HepG2 (cell line): ENCODE results near the gene APC2. TPM values are rescaled to one million over a fixed set of nuclear protein-coding genes. Genes with fewer than 3 reads are reported as not detected.

Source experiments
- ATAC-seq: fragments of 200-7000 bp; cut with Tn5 transposase; 3 replicates; pipeline ENCODE4 v1.9.1; 2020; ENCODE audit warnings: mild to moderate bottlenecking, moderate library complexity
- BruUV-seq: library from RNA; stranded (reverse); fragments of 400-500 nt; replicated peaks from 2 replicates; lab custom pipeline; 2021; lab: Mats Ljungman, UMichigan
- CTCF ChIA-PET: fragments of 300-600 bp; formaldehyde crosslinking; extraction: SDS; loops from one replicate; lab custom pipeline; 2021; ENCODE audit warnings: low total read pairs, inconsistent platforms, low intra/inter-chr PET ratio; lab: Yijun Ruan, JAX
- POLR2A ChIA-PET: fragments of 350-600 bp; sonication (Branson Sonifier 250); formaldehyde crosslinking; loops from one replicate; lab custom pipeline; 2020; ENCODE audit warnings: antibody characterized with exemption, inconsistent platforms; lab: Yijun Ruan, JAX
- DNase-seq: peaks from one replicate; pipeline ENCODE4 v3.0.0-alpha.2; 2015; ENCODE audit warnings: low spot score
- FAIRE-seq: peaks from 3 replicates; lab custom pipeline; 2011; peaks lifted over from hg19 to GRCh38; lab: Jason Lieb, UNC
- H2AFZ ChIP-seq: one replicate; pipeline ENCODE4 v1.6.1; 2011; ENCODE audit warnings: low read length, inconsistent platforms
- H3K27ac ChIP-seq: fragments of 300-600 bp; 3 replicates; pipeline ENCODE4 v1.8.0; 2011; ENCODE audit warnings: mixed run types, mild to moderate bottlenecking, mixed read lengths, low read length, inconsistent platforms; ENCODE audit not compliant: insufficient read depth; ENCODE audit errors: extremely low read length
- H3K27me3 ChIP-seq, 2 experiments: fragments of 200-600 bp in 1 of 2; 2 replicates in 1 of 2; 3 replicates in 1 of 2; pipeline versions ENCODE4 v1.6.0 to v1.8.0; 2011; ENCODE audit warnings: low read length in 2 of 2, mild to moderate bottlenecking in 2 of 2, moderate library complexity in 2 of 2, inconsistent platforms in 1 of 2; ENCODE audit not compliant: insufficient read depth in 2 of 2, control insufficient read depth in 1 of 2
- H3K36me3 ChIP-seq, 2 experiments: fragments of 200-600 bp in 1 of 2; replicated peaks in 1 of 2; 2 replicates in 1 of 2; 3 replicates in 1 of 2; pipeline versions ENCODE4 v1.5.1 to v1.8.0; 2011; ENCODE audit warnings: low read length in 2 of 2, inconsistent platforms in 1 of 2; ENCODE audit not compliant: insufficient read depth in 2 of 2, control insufficient read depth in 1 of 2
- H3K4me1 ChIP-seq: 2 replicates; pipeline ENCODE4 v1.5.1; 2012; ENCODE audit warnings: low read length, inconsistent platforms; ENCODE audit not compliant: insufficient read depth
- H3K4me2 ChIP-seq: 2 replicates; pipeline ENCODE4 v1.6.0; 2011; ENCODE audit warnings: low read depth, low read length, inconsistent platforms
- H3K4me3 ChIP-seq, 3 experiments: fragments of 200-600 bp in 1 of 3; sonication (generic), shearing (Covaris generic) in 1 of 3; replicated peaks in 1 of 3; 2 replicates each; pipeline ENCODE4 v1.5.1; 2011 to 2016; ENCODE audit warnings: low read length in 3 of 3, inconsistent platforms in 2 of 3, low read depth in 2 of 3, mild to moderate bottlenecking in 2 of 3, control low read depth in 1 of 3, mixed read lengths in 1 of 3; ENCODE audit not compliant: insufficient read depth in 1 of 3
- H3K79me2 ChIP-seq: one replicate; pipeline ENCODE4 v1.6.1; 2011; ENCODE audit warnings: low read length, inconsistent platforms; ENCODE audit not compliant: insufficient read depth
- H3K9ac ChIP-seq: 2 replicates; pipeline ENCODE4 v1.6.0; 2011; ENCODE audit warnings: mild to moderate bottlenecking, low read depth, low read length, inconsistent platforms; ENCODE audit not compliant: insufficient read depth
- H3K9me3 ChIP-seq: 2 replicates; pipeline ENCODE4 v1.5.1; 2012; ENCODE audit warnings: mild to moderate bottlenecking, low read length
- H4K20me1 ChIP-seq: 2 replicates; pipeline ENCODE4 v1.6.0; 2011; ENCODE audit warnings: inconsistent platforms, mild to moderate bottlenecking, low read length, moderate library complexity; ENCODE audit not compliant: insufficient read depth
- HNF4G ChIP-seq, 2 experiments: sonication (generic) in 1 of 2; formaldehyde crosslinking in 1 of 2; IDR thresholded peaks; 2 replicates each; pipeline versions ENCODE4 v1.4.0 to v1.6.1; 2011 to 2020; ENCODE audit warnings: borderline replicate concordance in 2 of 2, low read depth in 2 of 2, mild to moderate bottlenecking in 2 of 2, low read length in 1 of 2, missing genetic modification reagents in 1 of 2, moderate library complexity in 1 of 2
- MYC ChIP-seq: sonication (generic); formaldehyde crosslinking; IDR thresholded peaks from 2 replicates; pipeline ENCODE4 v1.9.0; 2021; ENCODE audit warnings: missing genetic modification reagents, borderline replicate concordance
- WGBS: methylation state at CpG from one replicate; pipeline ENCODE4 v1.1.6; 2017; ENCODE audit warnings: low lambda C conversion rate; 5-methylcytosine and 5-hydroxymethylcytosine counted together
- in situ Hi-C: cut with HindIII; loops from 2 replicates; pipeline ENCODE4 v1.10.0; 2017; ENCODE audit warnings: low pct_unique_long_range_greater_than_20kb; ENCODE audit not compliant: extremely low pct_ligation_motif_present
- intact Hi-C: fragments of 100-400 bp; cut with micrococcal nuclease; formaldehyde crosslinking; loops from one replicate; pipeline ENCODE4 v1.10.0; 2022; ENCODE audit not compliant: unreplicated experiment
- polyA plus RNA-seq, 8 experiments: library from polyadenylated mRNA; depleted of rRNA in 3 of 8; stranded (reverse) in 7 of 8; unstranded in 1 of 8; fragments of >200 nt; fragmentation: Illumina TruSeq in 4 of 8; extraction: Trizol in 4 of 8; gene quantifications; 2 replicates each; pipeline versions ENCODE4 v1.2.1 to v1.2.3, GENCODE V29; 2011 to 2016; ENCODE audit warnings: low read depth in 4 of 8, missing spikeins in 1 of 8, mixed read lengths in 1 of 8; ENCODE audit not compliant: insufficient read depth in 1 of 8
- total RNA-seq, 5 experiments: library from RNA; depleted of rRNA; stranded (reverse); fragments of >200 nt; fragmentation: Illumina TruSeq; extraction: Trizol; gene quantifications; 2 replicates each; pipeline ENCODE4 v1.2.3, GENCODE V29; 2016; ENCODE audit warnings: low read depth in 1 of 5
- TF ChIP-seq, protein P1 (sequence below): sonication (generic); formaldehyde crosslinking; IDR thresholded peaks from 2 replicates; pipeline ENCODE4 v1.5.1; 2020; ENCODE audit warnings: mild to moderate bottlenecking, missing genetic modification reagents, moderate library complexity
- TF ChIP-seq, protein P2 (sequence below): sonication (generic); formaldehyde crosslinking; IDR thresholded peaks from 2 replicates; pipeline ENCODE4 v1.4.0; 2020; ENCODE audit warnings: missing genetic modification reagents
- TF ChIP-seq, protein P3 (sequence below): sonication (generic); formaldehyde crosslinking; IDR thresholded peaks from 2 replicates; pipeline ENCODE4 v1.4.0; 2020; ENCODE audit warnings: missing genetic modification reagents

Gene APC2
- total and polyA plus RNA-seq, 2 of the 13 experiments (the other 11 are each of a cell fraction or from before 2014, with no cell fraction given): 0.08 to 0.22 TPM

DNA sequence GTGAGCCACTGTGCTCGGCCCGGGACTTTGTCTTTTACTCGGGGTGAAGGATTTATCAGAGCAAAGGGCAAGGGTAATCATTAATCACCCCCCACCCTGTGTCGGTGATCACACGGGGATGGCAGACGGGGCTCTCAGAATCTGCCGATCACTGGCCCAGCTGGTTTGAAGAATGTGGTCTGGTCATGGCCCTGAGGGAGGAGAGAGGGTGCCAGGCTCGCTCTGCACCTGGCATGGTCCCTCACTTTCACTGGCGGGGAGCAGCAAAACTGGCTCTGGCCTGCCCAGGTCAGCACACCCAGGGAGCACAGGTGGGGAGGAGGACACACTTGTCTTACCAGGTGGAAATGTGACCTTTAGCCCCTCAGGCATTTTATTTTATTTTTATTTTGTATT is 51.3 kb downstream of the APC2 start:
- WGBS: 0% methylated on average over 1 of the region's 9 CpGs
- H3K27ac ChIP-seq: no peak overlapping the region
- no TSS peak for BruUV-seq
- TF ChIP-seq HNF4G (IDR thresholded peaks at IDR 0.05; ENCODE audit: borderline replicate concordance, low read depth, low read length) (peak; percentile 40; the same call in 1 of the 2 replicates), HNF4G (CRISPR knock-in tag; IDR thresholded peaks at IDR 0.05; ENCODE audit: borderline replicate concordance, low read depth) (no peak), MYC (CRISPR knock-in tag) (no peak)
- TF ChIP-seq, protein P1, sequence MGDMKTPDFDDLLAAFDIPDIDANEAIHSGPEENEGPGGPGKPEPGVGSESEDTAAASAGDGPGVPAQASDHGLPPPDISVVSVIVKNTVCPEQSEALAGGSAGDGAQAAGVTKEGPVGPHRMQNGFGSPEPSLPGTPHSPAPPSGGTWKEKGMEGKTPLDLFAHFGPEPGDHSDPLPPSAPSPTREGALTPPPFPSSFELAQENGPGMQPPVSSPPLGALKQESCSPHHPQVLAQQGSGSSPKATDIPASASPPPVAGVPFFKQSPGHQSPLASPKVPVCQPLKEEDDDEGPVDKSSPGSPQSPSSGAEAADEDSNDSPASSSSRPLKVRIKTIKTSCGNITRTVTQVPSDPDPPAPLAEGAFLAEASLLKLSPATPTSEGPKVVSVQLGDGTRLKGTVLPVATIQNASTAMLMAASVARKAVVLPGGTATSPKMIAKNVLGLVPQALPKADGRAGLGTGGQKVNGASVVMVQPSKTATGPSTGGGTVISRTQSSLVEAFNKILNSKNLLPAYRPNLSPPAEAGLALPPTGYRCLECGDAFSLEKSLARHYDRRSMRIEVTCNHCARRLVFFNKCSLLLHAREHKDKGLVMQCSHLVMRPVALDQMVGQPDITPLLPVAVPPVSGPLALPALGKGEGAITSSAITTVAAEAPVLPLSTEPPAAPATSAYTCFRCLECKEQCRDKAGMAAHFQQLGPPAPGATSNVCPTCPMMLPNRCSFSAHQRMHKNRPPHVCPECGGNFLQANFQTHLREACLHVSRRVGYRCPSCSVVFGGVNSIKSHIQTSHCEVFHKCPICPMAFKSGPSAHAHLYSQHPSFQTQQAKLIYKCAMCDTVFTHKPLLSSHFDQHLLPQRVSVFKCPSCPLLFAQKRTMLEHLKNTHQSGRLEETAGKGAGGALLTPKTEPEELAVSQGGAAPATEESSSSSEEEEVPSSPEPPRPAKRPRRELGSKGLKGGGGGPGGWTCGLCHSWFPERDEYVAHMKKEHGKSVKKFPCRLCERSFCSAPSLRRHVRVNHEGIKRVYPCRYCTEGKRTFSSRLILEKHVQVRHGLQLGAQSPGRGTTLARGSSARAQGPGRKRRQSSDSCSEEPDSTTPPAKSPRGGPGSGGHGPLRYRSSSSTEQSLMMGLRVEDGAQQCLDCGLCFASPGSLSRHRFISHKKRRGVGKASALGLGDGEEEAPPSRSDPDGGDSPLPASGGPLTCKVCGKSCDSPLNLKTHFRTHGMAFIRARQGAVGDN (CRISPR knock-in tag): peak; percentile 26; the same call in 1 of the 2 replicates
- TF ChIP-seq, protein P2, sequence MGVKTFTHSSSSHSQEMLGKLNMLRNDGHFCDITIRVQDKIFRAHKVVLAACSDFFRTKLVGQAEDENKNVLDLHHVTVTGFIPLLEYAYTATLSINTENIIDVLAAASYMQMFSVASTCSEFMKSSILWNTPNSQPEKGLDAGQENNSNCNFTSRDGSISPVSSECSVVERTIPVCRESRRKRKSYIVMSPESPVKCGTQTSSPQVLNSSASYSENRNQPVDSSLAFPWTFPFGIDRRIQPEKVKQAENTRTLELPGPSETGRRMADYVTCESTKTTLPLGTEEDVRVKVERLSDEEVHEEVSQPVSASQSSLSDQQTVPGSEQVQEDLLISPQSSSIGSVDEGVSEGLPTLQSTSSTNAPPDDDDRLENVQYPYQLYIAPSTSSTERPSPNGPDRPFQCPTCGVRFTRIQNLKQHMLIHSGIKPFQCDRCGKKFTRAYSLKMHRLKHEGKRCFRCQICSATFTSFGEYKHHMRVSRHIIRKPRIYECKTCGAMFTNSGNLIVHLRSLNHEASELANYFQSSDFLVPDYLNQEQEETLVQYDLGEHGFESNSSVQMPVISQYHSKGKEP (CRISPR knock-in tag): no peak
- TF ChIP-seq, protein P3, sequence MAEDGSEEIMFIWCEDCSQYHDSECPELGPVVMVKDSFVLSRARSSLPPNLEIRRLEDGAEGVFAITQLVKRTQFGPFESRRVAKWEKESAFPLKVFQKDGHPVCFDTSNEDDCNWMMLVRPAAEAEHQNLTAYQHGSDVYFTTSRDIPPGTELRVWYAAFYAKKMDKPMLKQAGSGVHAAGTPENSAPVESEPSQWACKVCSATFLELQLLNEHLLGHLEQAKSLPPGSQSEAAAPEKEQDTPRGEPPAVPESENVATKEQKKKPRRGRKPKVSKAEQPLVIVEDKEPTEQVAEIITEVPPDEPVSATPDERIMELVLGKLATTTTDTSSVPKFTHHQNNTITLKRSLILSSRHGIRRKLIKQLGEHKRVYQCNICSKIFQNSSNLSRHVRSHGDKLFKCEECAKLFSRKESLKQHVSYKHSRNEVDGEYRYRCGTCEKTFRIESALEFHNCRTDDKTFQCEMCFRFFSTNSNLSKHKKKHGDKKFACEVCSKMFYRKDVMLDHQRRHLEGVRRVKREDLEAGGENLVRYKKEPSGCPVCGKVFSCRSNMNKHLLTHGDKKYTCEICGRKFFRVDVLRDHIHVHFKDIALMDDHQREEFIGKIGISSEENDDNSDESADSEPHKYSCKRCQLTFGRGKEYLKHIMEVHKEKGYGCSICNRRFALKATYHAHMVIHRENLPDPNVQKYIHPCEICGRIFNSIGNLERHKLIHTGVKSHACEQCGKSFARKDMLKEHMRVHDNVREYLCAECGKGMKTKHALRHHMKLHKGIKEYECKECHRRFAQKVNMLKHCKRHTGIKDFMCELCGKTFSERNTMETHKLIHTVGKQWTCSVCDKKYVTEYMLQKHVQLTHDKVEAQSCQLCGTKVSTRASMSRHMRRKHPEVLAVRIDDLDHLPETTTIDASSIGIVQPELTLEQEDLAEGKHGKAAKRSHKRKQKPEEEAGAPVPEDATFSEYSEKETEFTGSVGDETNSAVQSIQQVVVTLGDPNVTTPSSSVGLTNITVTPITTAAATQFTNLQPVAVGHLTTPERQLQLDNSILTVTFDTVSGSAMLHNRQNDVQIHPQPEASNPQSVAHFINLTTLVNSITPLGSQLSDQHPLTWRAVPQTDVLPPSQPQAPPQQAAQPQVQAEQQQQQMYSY (CRISPR knock-in tag): no peak

More for the DNA sequence above, 51.3 kb downstream of the APC2 start:
- FAIRE-seq: no peak
- ATAC-seq: peak; percentile 54
- ChIA-PET CTCF (no interaction called here), POLR2A (interaction anchor here (1.1 kb wide), 1 partner anchor 10 kb away, joined by 3 read pairs; no protein-coding TSS in a partner anchor)
- no peaks in the 10 kb centered on the region for H3K27me3 ChIP-seq
- peak overlapping the region in 1 of 3 experiments; percentile 23; a peak in 2 of 6 replicates for H3K4me3 ChIP-seq
- peaks cover 35% of the 10 kb centered on the region for H3K4me1 ChIP-seq
- H3K36me3 ChIP-seq: no peaks in the 10 kb centered on the region
- H3K9me3 ChIP-seq: no peaks in the 10 kb centered on the region
- intact Hi-C loops (no loop called here), in situ Hi-C loops (no loop called here)
- no peak overlapping the region for H3K9ac ChIP-seq
- H4K20me1 ChIP-seq: no peaks in the 10 kb centered on the region
- H2AFZ ChIP-seq: no peak overlapping the region
- H3K79me2 ChIP-seq: no peaks in the 10 kb centered on the region
- no peak for DNase-seq
- H3K4me2 ChIP-seq: peak overlapping the region; percentile 58
